Osteocyte (in vitro differentiated cells): ENCODE data around the gene SLC16A10. TPM values are rescaled to one million over a fixed set of nuclear protein-coding genes. Genes with fewer than 3 reads are reported as not detected.
"Not testable (repeated sequence)": the region's sequence is repeated elsewhere in the genome, so short reads cannot be mapped to it uniquely, and the experiment has no call there.

Source experiments
- DNase-seq: peaks from one replicate; pipeline ENCODE4 v3.0.0; 2021; ENCODE audit warnings: mixed read lengths; ENCODE audit not compliant: unreplicated experiment; ENCODE audit errors: extremely low spot score
- H3K27ac Mint-ChIP-seq: one replicate; pipeline ENCODE4 v1.8.0; 2021; ENCODE audit warnings: mild to moderate bottlenecking, mixed read lengths; ENCODE audit not compliant: unreplicated experiment
- H3K27me3 Mint-ChIP-seq: one replicate; pipeline ENCODE4 v1.8.0; 2021; ENCODE audit warnings: mixed read lengths; ENCODE audit not compliant: unreplicated experiment
- H3K36me3 Mint-ChIP-seq: one replicate; pipeline ENCODE4 v1.8.0; 2021; ENCODE audit warnings: mixed read lengths; ENCODE audit not compliant: unreplicated experiment
- H3K4me1 Mint-ChIP-seq: one replicate; pipeline ENCODE4 v1.8.0; 2021; ENCODE audit warnings: mixed read lengths; ENCODE audit not compliant: unreplicated experiment
- H3K4me3 Mint-ChIP-seq: one replicate; pipeline ENCODE4 v1.8.0; 2021; ENCODE audit warnings: mild to moderate bottlenecking, moderate library complexity, mixed read lengths; ENCODE audit not compliant: unreplicated experiment
- H3K9me3 Mint-ChIP-seq: one replicate; pipeline ENCODE4 v1.8.0; 2021; ENCODE audit warnings: mixed read lengths; ENCODE audit not compliant: unreplicated experiment
- CTCF ChIP-seq: fragments of 200-600 bp; sonication (generic); IDR thresholded peaks from 2 replicates; pipeline ENCODE4 v1.5.0; 2021; ENCODE audit warnings: antibody characterized with exemption, mild to moderate bottlenecking, moderate library complexity
- total RNA-seq: library from RNA; stranded (reverse); gene quantifications from 2 replicates; pipeline ENCODE4 v1.2.1, GENCODE V29; 2021

SLC16A10 gene
- total RNA-seq, 1 donor from 2014 or later, result not detected

DNA sequence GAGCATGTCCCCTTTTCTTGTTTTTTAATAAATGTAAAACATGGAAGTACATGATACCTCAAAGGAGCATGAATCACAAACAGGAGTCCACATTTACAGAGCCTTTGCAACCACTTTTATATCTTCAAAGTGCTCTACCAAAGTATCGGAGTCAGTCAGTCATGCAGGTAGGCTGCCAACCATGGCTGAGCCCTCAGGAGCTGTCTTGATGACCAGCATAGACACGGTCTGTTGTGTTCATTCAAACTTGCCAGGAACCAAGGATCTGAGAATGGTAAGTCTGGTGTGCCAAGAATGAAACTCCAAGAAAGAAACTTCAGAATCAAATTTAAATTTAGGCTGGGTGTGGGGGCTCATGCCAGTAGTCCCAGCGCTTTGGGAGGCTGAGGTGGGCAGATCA is 111.5 kb downstream of the SLC16A10 start:
- H3K36me3 Mint-ChIP-seq, result no peaks in the 10 kb centered on the region
- DNase-seq, result no peak
- H3K27ac Mint-ChIP-seq, result no peak overlapping the region

GRCh38 chr6:111199935-111200334 is 112.6 kb downstream of the SLC16A10 start:
- peaks cover 19% of the 10 kb centered on the region for H3K27me3 Mint-ChIP-seq
- no peaks in the 10 kb centered on the region for H3K4me1 Mint-ChIP-seq
- H3K36me3 Mint-ChIP-seq, result no peaks in the 10 kb centered on the region
- no peaks in the 10 kb centered on the region for H3K9me3 Mint-ChIP-seq
- no peak for TF ChIP-seq CTCF
- no peak overlapping the region for H3K27ac Mint-ChIP-seq
- no peak overlapping the region for H3K4me3 Mint-ChIP-seq
- DNase-seq, result no peak

More for the DNA sequence above, 111.5 kb downstream of the SLC16A10 start:
- no peak overlapping the region for H3K4me3 Mint-ChIP-seq
- no peaks in the 10 kb centered on the region for H3K4me1 Mint-ChIP-seq
- no peak for TF ChIP-seq CTCF
- H3K27me3 Mint-ChIP-seq, result peaks cover 19% of the 10 kb centered on the region
- H3K9me3 Mint-ChIP-seq, result no peaks in the 10 kb centered on the region

- DNase-seq, result no peak
- peaks cover 17% of the 10 kb centered on the region for H3K27me3 Mint-ChIP-seq
- TF ChIP-seq CTCF, result no peak
- H3K36me3 Mint-ChIP-seq, result no peaks in the 10 kb centered on the region
- no peaks in the 10 kb centered on the region for H3K4me1 Mint-ChIP-seq
- H3K27ac Mint-ChIP-seq, result no peak overlapping the region
- H3K9me3 Mint-ChIP-seq, result no peaks in the 10 kb centered on the region
- no peak overlapping the region for H3K4me3 Mint-ChIP-seq
These were observed 113.3 kb downstream of the SLC16A10 start for GRCh38 chr6:111200350-111201243.

- Mint-ChIP-seq H3K4me1 (no peaks in the 10 kb centered on the region), H3K4me3 (no peak overlapping the region), H3K27me3 (peaks cover 17% of the 10 kb centered on the region), H3K27ac (no peak overlapping the region), H3K36me3 (no peaks in the 10 kb centered on the region), H3K9me3 (no peaks in the 10 kb centered on the region)
- no peak for TF ChIP-seq CTCF
- DNase-seq, result no peak
These were observed 113.9 kb downstream of the SLC16A10 start for GRCh38 chr6:111201244-111201554.

DNA sequence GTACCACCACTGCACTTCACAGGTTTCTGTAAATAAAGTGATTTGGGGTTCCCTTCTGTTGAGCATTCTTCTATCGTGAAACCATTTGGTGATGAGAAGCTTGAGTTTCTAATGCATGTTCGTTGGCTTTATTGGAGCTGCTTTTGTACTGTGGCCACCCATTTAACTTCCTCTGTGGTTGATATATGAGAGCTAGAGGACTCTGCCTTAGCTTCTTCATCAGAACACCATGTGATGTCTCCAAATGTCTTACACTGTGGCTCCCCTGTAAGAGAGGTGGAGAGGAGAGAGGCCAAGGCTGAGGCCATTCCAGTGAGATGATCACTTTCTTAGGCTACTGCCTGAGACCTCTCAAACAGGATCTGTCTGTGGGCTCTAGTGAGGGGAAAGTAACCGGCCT is 114.5 kb downstream of the SLC16A10 start:
- Mint-ChIP-seq H3K4me3 (no peak overlapping the region), H3K9me3 (no peaks in the 10 kb centered on the region), H3K27ac (no peak overlapping the region), H3K4me1 (no peaks in the 10 kb centered on the region), H3K27me3 (peaks cover 17% of the 10 kb centered on the region), H3K36me3 (no peaks in the 10 kb centered on the region)
- TF ChIP-seq CTCF, result no peak
- DNase-seq, result no peak

GRCh38 chr6:111203539-111203938 is 116.2 kb downstream of the SLC16A10 start:
- not testable (repeated sequence) for H3K9me3 Mint-ChIP-seq, H3K4me1 Mint-ChIP-seq, DNase-seq, H3K27ac Mint-ChIP-seq, H3K36me3 Mint-ChIP-seq, H3K4me3 Mint-ChIP-seq
- H3K27me3 Mint-ChIP-seq, result peaks cover 19% of the 10 kb centered on the region
